ENCODE measurements around the gene L3MBTL3. TPM values are rescaled to one million over a fixed set of nuclear protein-coding genes. Genes with fewer than 3 reads are reported as not detected.

L3MBTL3 gene
- total RNA-seq, 2 donors from 2014 or later: 23.7 to 39.7 TPM

DNA sequence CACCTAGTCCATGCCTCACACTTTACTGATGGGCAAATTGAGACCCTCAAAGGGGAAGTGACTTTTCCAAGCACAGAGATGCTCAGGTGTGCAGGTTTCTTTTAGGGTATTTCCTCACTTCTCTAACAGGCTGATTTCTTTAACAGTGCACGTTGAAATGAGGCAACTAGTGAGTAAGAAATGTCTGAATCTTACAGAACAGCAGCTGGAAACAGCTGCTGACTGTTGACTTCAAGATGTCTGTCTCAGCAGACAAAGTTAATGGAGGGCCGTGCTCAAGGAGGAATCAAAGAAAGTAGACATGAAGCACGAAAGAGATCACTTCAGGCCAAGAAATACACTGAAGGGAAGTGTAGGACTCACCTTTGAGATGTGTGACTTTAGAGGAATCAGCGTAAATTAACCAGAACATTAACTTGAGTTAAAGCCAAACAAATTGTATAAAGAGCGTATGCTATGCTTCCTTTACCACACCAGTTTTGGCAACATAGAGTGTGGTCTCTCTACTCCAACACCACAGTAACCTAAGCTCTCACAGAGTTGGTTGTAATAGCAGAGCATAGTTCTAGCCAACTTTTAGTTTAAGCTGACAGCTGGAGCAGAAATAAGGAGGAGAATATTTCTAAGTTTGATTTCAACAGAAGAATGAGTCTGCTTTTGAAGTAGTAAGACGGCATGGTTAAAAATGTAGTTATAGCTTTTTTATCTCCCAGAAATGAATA is 143.5 kb downstream of the L3MBTL3 start:
- Mint-ChIP-seq H3K27me3 (ENCODE audit: insufficient read depth) (no peaks in the 10 kb centered on the region), H3K27ac (no peak overlapping the region), H3K9me3 (peaks cover 16% of the 10 kb centered on the region), H3K36me3 (ENCODE audit: low read depth) (peaks cover 61% of the 10 kb centered on the region), H3K4me1 (peaks cover 3% of the 10 kb centered on the region), H3K4me3 (no peak overlapping the region)
- Histone ChIP-seq H3K27me3 (ENCODE audit: control insufficient read depth, insufficient read depth, low read length, poor library complexity, severe bottlenecking) (no peaks in the 10 kb centered on the region), H3K4me3 (ENCODE audit: low read length) (no peak overlapping the region), H3K9me3 (ENCODE audit: control insufficient read depth, low read length) (peaks cover 8% of the 10 kb centered on the region), H3K36me3 (ENCODE audit: control insufficient read depth, insufficient read depth, low read length) (peaks cover 5% of the 10 kb centered on the region), H3K4me1 (ENCODE audit: control insufficient read depth, insufficient read depth, low read length) (no peaks in the 10 kb centered on the region), H3K9ac (ENCODE audit: extremely low read depth, low read length, poor library complexity, severe bottlenecking) (no peak overlapping the region), H3K27ac (ENCODE audit: low read depth, low read length) (no peak overlapping the region)
- DNase-seq: no peak
- TF ChIP-seq, protein P1, sequence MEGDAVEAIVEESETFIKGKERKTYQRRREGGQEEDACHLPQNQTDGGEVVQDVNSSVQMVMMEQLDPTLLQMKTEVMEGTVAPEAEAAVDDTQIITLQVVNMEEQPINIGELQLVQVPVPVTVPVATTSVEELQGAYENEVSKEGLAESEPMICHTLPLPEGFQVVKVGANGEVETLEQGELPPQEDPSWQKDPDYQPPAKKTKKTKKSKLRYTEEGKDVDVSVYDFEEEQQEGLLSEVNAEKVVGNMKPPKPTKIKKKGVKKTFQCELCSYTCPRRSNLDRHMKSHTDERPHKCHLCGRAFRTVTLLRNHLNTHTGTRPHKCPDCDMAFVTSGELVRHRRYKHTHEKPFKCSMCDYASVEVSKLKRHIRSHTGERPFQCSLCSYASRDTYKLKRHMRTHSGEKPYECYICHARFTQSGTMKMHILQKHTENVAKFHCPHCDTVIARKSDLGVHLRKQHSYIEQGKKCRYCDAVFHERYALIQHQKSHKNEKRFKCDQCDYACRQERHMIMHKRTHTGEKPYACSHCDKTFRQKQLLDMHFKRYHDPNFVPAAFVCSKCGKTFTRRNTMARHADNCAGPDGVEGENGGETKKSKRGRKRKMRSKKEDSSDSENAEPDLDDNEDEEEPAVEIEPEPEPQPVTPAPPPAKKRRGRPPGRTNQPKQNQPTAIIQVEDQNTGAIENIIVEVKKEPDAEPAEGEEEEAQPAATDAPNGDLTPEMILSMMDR (conservative IDR thresholded peaks at IDR 0.05): no peak
- WGBS, 2 experiments (ENCODE audit: insufficient coverage in 1 of 2, insufficient read length in 1 of 2): 71 to 75% methylated on average over 4 to 5 of the region's 6 CpGs

DNA sequence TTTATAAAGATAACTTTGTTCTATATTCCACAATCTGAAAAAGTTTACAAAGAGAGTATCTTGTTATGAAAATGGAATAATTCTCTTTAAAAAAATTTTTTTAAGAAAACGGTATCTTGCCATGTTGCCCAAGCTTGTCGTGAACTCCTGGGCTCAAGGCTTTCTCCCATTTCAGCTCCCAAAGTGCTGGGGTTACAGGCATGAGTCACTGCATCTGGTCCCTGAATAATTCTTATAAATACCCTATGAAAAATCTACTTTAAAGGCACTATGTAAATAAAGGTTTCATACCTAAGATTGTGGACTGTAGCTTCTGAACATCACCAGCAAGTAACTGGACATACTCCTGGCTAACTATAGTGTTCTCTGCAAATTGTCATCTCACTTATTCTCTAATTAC is 144.0 kb downstream of the L3MBTL3 start:
- Mint-ChIP-seq H3K4me1 (peaks cover 3% of the 10 kb centered on the region), H3K4me3 (no peak overlapping the region), H3K36me3 (ENCODE audit: low read depth) (peaks cover 64% of the 10 kb centered on the region), H3K9me3 (peaks cover 16% of the 10 kb centered on the region), H3K27me3 (ENCODE audit: insufficient read depth) (no peaks in the 10 kb centered on the region), H3K27ac (no peak overlapping the region)
- Histone ChIP-seq H3K4me1 (ENCODE audit: control insufficient read depth, insufficient read depth, low read length) (no peaks in the 10 kb centered on the region), H3K4me3 (ENCODE audit: low read length) (no peak overlapping the region), H3K27me3 (ENCODE audit: control insufficient read depth, insufficient read depth, low read length, poor library complexity, severe bottlenecking) (no peaks in the 10 kb centered on the region), H3K9me3 (ENCODE audit: control insufficient read depth, low read length) (peaks cover 8% of the 10 kb centered on the region), H3K9ac (ENCODE audit: extremely low read depth, low read length, poor library complexity, severe bottlenecking) (no peak overlapping the region), H3K36me3 (ENCODE audit: control insufficient read depth, insufficient read depth, low read length) (peaks cover 5% of the 10 kb centered on the region), H3K27ac (ENCODE audit: low read depth, low read length) (no peak overlapping the region)
- 92 to 93% methylated on average over 2 of the region's 2 CpGs for WGBS, 2 experiments (ENCODE audit: insufficient coverage in 1 of 2, insufficient read length in 1 of 2)
- TF ChIP-seq, protein P1 (conservative IDR thresholded peaks at IDR 0.05): no peak
- no peak for DNase-seq

DNA sequence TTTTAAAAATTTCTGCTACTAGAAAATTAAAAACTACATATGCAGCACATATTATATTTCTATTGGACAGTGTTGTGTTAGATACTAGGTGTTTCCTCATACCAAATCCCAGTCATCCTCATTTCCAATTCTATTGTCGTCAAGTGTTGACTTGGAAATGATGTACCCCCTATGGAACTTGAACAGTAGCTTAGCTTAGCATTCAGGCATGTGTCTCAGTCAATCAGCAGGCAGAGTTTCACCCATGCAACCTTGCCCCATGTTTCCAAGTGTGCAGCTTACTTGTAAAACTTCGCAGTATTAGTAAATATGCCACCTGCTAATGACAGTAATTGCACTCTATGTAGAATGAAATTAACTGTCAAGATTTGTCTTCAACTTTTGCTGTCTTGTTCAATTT is 144.9 kb downstream of the L3MBTL3 start:
- H3K27me3 Mint-ChIP-seq (ENCODE audit: insufficient read depth): no peaks in the 10 kb centered on the region
- H3K9me3 Mint-ChIP-seq: peaks cover 13% of the 10 kb centered on the region
- no peak overlapping the region for H3K4me3 Mint-ChIP-seq
- no peaks in the 10 kb centered on the region for H3K4me1 ChIP-seq (ENCODE audit: control insufficient read depth, insufficient read depth, low read length)
- TF ChIP-seq, protein P1 (conservative IDR thresholded peaks at IDR 0.05): no peak
- H3K27ac ChIP-seq (ENCODE audit: low read depth, low read length): no peak overlapping the region
- H3K27me3 ChIP-seq (ENCODE audit: control insufficient read depth, insufficient read depth, low read length, poor library complexity, severe bottlenecking): no peaks in the 10 kb centered on the region
- peaks cover 3% of the 10 kb centered on the region for H3K4me1 Mint-ChIP-seq
- H3K9me3 ChIP-seq (ENCODE audit: control insufficient read depth, low read length): peaks cover 8% of the 10 kb centered on the region
- H3K9ac ChIP-seq (ENCODE audit: extremely low read depth, low read length, poor library complexity, severe bottlenecking): no peak overlapping the region
- peaks cover 64% of the 10 kb centered on the region for H3K36me3 Mint-ChIP-seq (ENCODE audit: low read depth)
- no peak for DNase-seq
- 71 to 95% methylated on average over 1 to 2 of the region's 2 CpGs for WGBS, 2 experiments (ENCODE audit: insufficient coverage in 1 of 2, insufficient read length in 1 of 2)
- no peak overlapping the region for H3K27ac Mint-ChIP-seq
- H3K4me3 ChIP-seq (ENCODE audit: low read length): no peak overlapping the region
- H3K36me3 ChIP-seq (ENCODE audit: control insufficient read depth, insufficient read depth, low read length): peaks cover 5% of the 10 kb centered on the region

Measured in endodermal cell (in vitro differentiated cells).